ENCODE results near the gene EEF1AKMT2.

EEF1AKMT2 gene

GRCh38 chr10:124736491-124737136, 55.1 kb downstream of the EEF1AKMT2 start:
- no peak for DNase-seq

DNA sequence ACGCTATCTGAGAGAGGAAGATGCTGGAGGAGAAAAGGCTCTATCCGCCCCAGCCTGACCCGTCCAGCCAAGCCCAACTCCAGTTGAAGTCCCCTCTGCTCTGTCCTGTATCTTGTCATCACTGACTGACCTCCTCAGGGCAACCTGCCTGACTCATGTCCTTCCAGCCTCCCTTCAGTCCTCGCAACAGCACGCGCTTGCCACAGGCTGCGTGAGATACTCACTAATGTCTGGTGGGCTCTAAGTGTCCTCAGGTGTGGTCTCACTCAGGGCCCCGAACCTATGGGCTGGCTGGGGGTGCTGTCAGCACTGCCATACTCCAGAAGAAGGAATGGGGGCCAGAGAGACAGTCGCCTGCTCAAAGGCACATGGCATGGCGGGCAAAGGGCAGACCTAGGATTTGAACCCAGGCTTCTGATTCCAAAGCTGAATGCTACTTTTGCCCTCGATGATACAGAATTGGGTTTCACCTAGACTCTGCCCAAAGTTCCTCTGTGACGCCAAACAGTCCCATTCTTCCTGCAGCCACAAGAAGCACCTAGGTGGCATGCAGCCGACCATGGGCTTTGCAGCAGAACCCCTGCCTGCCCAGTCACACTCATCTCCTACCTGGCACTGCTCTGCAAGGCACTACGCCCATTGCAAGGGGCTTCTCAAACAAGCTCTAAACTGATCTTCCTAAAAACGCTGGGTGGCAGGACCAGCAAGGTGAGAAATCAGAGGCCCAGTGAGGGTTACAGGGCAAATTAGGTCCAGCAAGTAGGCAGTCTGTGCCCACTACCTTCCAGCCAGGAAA, 56.0 kb downstream of the EEF1AKMT2 start:
- no peak for DNase-seq

GRCh38 chr10:124734311-124735166, 57.1 kb downstream of the EEF1AKMT2 start:
- no peak for DNase-seq

GRCh38 chr10:124733571-124734245, 58.0 kb downstream of the EEF1AKMT2 start:
- no peak for DNase-seq

- no peak for DNase-seq
These were observed 58.6 kb downstream of the EEF1AKMT2 start for GRCh38 chr10:124732931-124733570.

- DNase-seq: no peak
These were observed 60.1 kb downstream of the EEF1AKMT2 start for GRCh38 chr10:124731551-124731950.

DNA sequence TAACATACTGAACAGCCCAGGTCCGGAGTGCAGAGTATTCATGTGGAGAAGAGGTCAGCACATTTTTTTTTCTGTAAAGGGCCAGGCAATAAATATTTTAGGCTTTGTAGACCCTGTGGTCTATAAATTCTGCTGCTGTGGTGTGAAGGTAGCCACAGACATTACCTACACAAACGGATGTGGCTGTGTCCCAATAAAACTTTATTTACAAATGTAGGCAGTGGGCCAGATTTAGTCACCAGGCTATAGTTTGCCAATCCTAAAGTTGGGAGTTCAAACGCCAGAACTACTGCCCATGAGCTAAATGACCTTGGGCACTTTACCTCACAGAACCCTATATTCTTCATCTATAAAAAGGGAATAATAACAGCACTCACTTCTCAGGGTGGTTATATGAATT, 60.9 kb downstream of the EEF1AKMT2 start:
- DNase-seq: no peak

DNA sequence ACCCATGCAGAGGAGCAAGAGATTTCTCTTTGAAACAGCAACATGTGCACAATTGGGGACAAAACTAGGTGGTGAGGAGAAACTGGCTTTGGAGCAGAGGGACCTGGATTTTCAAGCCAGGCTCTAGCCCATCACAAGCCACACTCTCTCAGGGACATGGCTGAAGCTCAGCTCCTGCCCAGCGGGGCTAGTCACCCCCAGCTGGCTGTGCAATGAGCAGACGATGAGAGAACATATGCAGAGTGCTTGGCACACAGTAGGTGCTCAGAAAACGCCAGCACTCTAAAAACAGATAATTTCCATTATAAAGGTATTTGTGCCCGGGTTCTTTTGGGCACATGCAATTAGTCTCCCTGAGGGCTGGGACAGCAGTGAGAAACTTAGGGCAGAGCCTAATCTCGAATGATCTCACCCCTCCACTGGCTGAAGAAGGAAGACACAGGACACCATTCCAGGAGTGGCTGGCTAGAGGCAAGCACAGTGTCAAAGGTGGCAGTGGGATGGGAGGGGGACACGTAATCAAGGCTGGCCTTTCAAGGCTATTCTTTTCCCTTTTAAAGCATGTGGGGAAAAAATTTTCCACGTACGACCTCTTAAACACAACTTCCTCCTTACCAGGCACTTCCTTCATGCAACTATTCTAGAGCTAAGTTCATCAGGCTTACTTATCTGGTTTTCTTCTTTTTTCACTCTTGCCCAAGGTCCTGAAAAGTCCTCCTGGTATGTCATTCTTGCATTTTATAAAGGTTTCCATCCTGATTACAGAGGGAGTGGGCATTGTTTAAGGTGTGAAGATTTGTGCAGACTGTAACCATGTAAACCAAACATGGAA, 62.6 kb downstream of the EEF1AKMT2 start:
- DNase-seq: no peak

DNA sequence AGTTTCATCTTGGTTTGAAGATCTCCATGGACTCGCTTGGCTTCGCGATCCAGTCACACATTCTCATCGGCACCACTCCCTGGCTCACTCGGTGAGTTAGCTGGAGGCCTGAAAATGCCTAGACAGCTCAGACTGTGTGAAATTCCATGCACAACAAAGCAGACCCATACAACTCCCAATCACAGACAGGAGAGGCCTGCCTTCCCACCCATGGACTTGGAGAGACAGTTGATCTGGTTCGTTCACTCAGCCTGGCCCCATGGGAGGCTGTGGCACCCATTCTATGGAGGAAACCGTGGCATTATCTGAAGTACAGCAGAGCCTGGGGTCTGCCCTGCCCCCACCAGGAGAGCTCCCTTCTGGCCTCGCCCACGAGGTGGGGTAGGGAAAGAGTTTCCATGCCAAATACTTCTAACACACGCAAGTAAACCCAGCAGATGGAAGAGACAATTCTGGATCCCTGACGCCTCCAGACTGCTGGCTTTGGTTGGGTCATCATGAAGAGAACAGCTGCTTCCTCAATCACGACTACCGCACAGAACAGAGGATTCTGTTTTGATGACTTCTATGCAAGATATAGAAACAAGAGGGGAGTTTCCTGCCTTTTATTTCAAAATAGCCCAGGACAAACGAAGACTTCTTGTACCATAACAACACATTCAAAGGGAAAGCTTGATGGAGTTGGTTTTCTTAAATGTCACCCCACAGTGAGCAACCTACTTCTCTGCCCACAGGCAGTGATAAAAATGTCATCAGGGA, 63.4 kb downstream of the EEF1AKMT2 start:
- DNase-seq: no peak

DNA sequence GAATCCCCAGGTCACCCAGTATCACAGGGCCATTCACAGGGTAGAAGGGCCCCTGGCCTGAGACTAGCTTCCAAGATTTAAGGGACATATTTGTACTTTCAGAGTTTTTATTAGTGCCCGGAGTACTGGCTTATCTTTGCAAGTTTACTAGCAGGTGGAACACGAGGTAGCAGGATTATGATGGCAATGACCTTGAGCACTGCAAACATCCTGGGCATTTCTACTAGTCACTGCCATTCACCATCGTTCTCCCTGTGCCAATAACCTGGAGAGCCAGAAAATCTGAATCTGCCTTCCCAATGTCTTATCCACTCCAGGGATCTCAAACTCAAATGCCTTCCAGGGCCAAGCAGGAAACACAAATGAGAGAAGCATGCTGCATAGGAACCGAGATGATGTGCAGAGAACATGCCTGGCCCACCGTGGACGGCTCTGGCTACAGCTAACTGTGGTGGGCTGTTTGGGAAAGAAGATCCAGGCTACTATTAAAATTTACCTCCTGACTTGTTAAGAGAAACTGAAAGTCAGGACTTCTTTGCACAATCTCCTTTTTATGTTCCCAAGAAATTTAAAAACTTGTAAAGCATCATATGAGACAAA, 64.2 kb downstream of the EEF1AKMT2 start:
- no peak for DNase-seq

DNA sequence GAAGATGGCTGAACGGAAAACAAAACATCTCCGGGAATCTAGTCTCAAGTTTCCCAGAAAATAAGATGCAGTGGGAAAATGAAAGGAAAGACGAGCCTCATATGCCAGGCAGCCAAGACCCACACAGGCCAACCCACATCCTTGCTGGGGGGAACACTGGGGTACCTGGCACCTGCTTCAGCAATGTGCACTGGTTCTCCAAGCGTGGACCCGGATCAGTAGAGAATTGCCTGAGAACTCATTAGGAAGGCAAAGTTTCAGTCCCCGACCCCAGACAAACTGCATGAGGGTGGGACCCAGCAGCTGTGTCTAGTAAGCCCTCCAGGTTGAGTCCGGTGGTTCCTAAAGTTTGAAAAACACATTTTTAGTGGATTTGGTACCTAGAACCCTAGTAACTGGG, 65.9 kb downstream of the EEF1AKMT2 start:
- no peak for DNase-seq

DNA sequence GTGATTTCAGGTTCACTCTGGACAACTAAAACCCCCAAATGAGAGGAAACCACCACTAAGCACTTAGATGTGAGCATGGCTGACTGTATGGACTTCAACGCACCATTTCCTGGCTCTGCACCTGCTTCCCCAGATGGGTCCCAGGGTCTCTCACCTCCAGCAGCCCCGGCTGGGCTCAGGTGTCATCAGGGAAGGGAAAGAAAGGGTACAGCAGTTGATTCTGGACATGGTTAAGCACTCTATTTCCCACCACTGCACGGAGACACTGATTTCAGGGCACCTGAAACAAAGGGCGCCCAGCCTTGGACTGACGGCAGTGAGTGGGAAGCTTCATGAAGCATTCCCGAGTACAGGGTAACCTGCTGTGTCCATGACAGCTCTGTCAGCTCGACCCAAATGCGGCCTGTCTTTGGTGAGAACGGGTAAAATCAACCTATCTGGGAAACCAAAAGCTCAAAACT, 66.5 kb downstream of the EEF1AKMT2 start:
- no peak for DNase-seq

DNA sequence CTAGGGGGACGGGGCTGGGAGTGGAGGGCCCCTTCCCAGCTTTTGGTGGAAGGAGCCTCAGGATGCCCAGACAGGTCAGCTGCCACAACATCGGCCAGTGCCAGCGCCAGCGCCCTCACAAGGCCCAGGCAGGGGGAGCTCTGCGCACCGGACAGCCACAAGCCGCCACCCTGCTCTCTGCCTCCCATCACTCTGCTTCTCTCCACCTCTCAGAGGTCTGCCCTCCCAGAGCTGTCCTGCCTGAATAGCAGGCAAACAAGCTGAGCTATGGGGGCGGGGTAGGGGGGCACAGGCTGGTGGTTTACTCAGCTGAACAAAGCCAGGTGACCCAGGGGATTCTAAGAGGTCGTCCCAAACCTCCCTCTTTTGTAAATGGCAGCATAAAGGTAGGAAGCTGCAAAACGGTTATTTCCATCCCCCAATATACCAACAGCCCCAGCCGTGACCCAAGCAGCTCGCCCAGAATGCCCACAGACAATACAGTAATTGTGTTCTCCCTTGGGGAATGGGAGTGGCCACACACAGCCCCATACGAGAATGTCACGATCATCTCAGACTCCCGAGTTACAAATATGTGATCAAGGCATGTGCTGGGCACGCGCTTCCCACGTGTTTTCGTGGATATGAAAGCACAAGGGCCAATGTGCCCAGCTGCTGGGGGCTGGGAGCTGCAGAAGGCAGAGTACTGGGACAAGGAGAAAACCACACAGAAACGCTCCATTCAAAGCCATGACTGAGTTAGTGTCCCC, 67.2 kb downstream of the EEF1AKMT2 start:
- no peak for DNase-seq

- no peak for DNase-seq
These were observed 67.9 kb downstream of the EEF1AKMT2 start for GRCh38 chr10:124723826-124724225.

DNA sequence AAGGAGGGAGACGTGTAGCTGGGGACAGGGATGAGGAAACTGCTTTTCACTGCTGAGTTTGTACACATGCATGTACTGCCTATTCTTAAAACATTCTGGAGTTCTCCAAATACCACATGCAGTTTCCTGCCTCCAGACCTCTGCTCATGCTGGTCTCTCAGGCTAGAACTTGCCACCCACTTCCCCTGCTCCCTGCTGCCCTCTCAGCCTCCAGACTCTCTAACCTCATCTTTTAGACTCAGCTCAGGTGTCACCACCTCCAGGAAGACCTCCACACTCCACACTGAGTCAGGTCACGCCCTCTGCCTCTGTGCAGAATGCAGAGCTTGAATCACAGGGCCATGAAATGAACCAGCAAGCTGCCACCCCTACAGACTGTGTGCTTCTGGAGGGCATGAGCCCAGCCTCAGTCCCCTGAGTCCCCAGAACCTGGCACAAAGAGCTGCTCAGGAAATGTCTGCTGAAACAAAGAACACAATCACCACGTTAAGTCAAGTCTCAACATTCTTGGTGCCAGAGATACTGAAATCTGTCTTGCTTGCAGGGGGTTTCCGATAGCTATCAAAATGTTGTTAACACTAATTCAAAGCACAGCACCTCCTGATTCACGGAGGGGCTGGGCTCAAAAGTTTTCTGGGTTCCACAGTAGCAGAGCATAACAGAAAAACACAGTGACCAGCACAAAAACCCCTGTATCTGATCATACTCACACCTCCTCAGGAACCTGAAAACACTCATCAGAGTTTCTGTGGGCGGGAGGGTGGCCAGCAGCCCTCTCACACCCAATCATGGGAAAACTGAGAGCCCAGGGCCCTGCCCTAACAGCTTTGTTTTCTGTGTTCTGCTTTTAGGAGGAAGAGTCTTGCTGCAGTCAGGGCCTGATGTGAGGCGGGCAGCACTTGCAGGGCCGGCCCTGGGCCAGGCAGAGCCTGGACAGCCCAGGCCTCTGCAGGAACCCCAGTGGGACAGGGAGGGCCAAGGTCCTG, 68.6 kb downstream of the EEF1AKMT2 start:
- DNase-seq: no peak

DNA sequence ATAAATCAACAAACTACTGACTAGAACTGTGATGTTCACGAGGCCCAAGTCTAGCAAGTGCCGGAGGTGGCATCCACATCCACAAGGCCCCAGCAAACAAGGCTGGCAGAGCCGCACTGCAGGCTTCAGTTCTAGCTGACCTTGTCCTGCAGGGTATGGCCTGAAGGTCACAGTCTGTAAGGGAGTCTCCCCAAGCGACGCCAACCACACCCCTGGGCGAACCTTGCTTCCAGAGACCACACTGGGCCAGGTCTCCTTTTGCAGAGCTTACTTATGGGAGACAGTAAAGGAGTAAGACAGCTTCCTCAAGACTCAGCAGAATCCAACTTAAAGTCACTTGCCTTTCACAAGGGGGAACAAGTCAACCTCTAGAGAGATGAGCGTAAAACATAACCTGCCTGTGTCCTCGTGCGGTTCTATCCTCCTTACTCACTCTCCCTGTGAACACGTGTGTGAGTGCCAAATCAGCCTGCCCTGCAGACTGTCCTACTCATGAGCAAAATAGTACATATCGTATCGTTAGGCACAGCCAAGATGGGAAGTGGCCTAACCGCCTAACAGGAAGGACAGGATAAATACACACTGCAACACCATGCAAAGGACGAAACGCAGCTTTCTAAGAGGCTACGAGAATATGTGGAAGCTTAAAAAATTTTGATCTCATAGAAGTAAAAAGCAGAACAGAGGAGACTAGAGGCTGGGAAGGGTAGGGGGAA, 70.2 kb downstream of the EEF1AKMT2 start:
- DNase-seq: no peak

- no peak for DNase-seq
These were observed 72.4 kb downstream of the EEF1AKMT2 start for GRCh38 chr10:124719213-124719851.

Measured in 8988T (cell line).